Activated naive CD8-positive, alpha-beta T cell treated with anti-CD3 and anti-CD28 coated beads, Interleukin-2, amount 10 ng/mL, durations not matched to agents 7 days and 5 days (primary cell): Measurements from ENCODE around the gene TEDDM1. TPM values are rescaled to one million over a fixed set of nuclear protein-coding genes. Genes with fewer than 3 reads are reported as not detected.
A peak's percentile ranks its signal among the peaks of the same experiment; 100 is the strongest.
"Not testable (repeated sequence)": the region's sequence is repeated elsewhere in the genome, so short reads cannot be mapped to it uniquely, and the experiment has no call there.

Source experiments
- ATAC-seq: fragments of 150-1000 bp; cut with Tn5 transposase; one replicate; pipeline ENCODE4 v1.10.0; 2021; ENCODE audit warnings: low read depth, moderate library complexity
- POLR2A ChIA-PET: fragments of 350-600 bp; sonication (Branson Sonifier 250); formaldehyde crosslinking; loops from one replicate; lab custom pipeline; 2021; ENCODE audit warnings: antibody characterized with exemption; lab: Charles Lee
- DNase-seq: peaks from one replicate; pipeline ENCODE4 v3.0.0; 2021
- H3K27ac Mint-ChIP-seq: one replicate; pipeline ENCODE4 v1.8.0; 2022; ENCODE audit warnings: mild to moderate bottlenecking, mixed read lengths
- H3K27me3 Mint-ChIP-seq: one replicate; pipeline ENCODE4 v1.8.0; 2022; ENCODE audit warnings: mild to moderate bottlenecking, moderate library complexity, mixed read lengths
- H3K36me3 Mint-ChIP-seq: one replicate; pipeline ENCODE4 v1.8.0; 2021; ENCODE audit warnings: mild to moderate bottlenecking, mixed read lengths
- H3K4me1 Mint-ChIP-seq: one replicate; pipeline ENCODE4 v1.8.0; 2021; ENCODE audit warnings: mixed read lengths
- H3K4me3 Mint-ChIP-seq: one replicate; pipeline ENCODE4 v1.8.0; 2022; ENCODE audit warnings: mild to moderate bottlenecking, moderate library complexity, mixed read lengths
- H3K9me3 Mint-ChIP-seq: one replicate; pipeline ENCODE4 v1.8.0; 2021; ENCODE audit warnings: mixed read lengths
- total RNA-seq, 2 experiments: library from RNA; stranded (reverse); gene quantifications; one replicate each; pipeline ENCODE4 v1.2.3, GENCODE V29; 2021

The TEDDM1 gene
- total RNA-seq, result not detected

- peaks cover 4% of the 10 kb centered on the region for H3K9me3 Mint-ChIP-seq
- H3K4me3 Mint-ChIP-seq, result no peak within 1 kb of the TSS
- peaks cover 4% of the 10 kb centered on the region for H3K4me1 Mint-ChIP-seq
- DNase-seq (no peak), ATAC-seq (no peak)
- peaks cover 16% of the 10 kb centered on the region for H3K27me3 Mint-ChIP-seq
- POLR2A ChIA-PET, result no interaction called here
- H3K36me3 Mint-ChIP-seq, result no peaks in the 10 kb centered on the region
- no peak within 1 kb of the TSS for H3K27ac Mint-ChIP-seq
Measured at GRCh38 chr1:182400567-182400966, at the start of gene TEDDM1. TEDDM1 (minus strand) TSS chr1:182400667; CDS start chr1:182400485, 182 bp downstream.

GRCh38 chr1:182450087-182450486, 49.6 kb upstream of the TEDDM1 start, which contains the start of gene RGSL1:
RGSL1 (plus strand) TSS chr1:182450146; CDS start chr1:182450166, 20 bp downstream.
- ATAC-seq, result no peak
- POLR2A ChIA-PET, result no interaction called here
- Mint-ChIP-seq H3K27ac (no peak within 1 kb of the TSS), H3K4me1 (peaks cover 3% of the 10 kb centered on the region), H3K9me3 (no peaks in the 10 kb centered on the region), H3K27me3 (peaks cover 3% of the 10 kb centered on the region), H3K4me3 (no peak within 1 kb of the TSS), H3K36me3 (no peaks in the 10 kb centered on the region)
- DNase-seq, result no peak

- Mint-ChIP-seq H3K4me1 (peaks cover 3% of the 10 kb centered on the region), H3K9me3 (no peaks in the 10 kb centered on the region), H3K4me3 (no peak overlapping the region), H3K27ac (no peak overlapping the region), H3K36me3 (no peaks in the 10 kb centered on the region), H3K27me3 (no peaks in the 10 kb centered on the region)
- ATAC-seq, result no peak
- DNase-seq, result no peak
- POLR2A ChIA-PET, result no interaction called here
Measured at GRCh38 chr1:182447660-182448059, 47.2 kb upstream of the TEDDM1 start.

- H3K4me3 Mint-ChIP-seq, H3K9me3 Mint-ChIP-seq, POLR2A ChIA-PET, H3K27me3 Mint-ChIP-seq, H3K36me3 Mint-ChIP-seq, H3K27ac Mint-ChIP-seq, DNase-seq, ATAC-seq, H3K4me1 Mint-ChIP-seq: not testable (repeated sequence)
Measured at GRCh38 chr1:182447124-182447523, 46.7 kb upstream of the TEDDM1 start.

- no peaks in the 10 kb centered on the region for H3K27me3 Mint-ChIP-seq
- no peak overlapping the region for H3K27ac Mint-ChIP-seq
- peak; percentile 54 for ATAC-seq
Measured at GRCh38 chr1:182446033-182446669, 45.7 kb upstream of the TEDDM1 start.

GRCh38 chr1:182444497-182444896, 44.0 kb upstream of the TEDDM1 start:
- H3K36me3 Mint-ChIP-seq, result no peaks in the 10 kb centered on the region
- H3K4me1 Mint-ChIP-seq, result no peaks in the 10 kb centered on the region
- POLR2A ChIA-PET, result no interaction called here
- H3K27ac Mint-ChIP-seq, result no peak overlapping the region
- H3K27me3 Mint-ChIP-seq, result no peaks in the 10 kb centered on the region
- no peak for DNase-seq
- ATAC-seq, result no peak
- no peak overlapping the region for H3K4me3 Mint-ChIP-seq
- no peaks in the 10 kb centered on the region for H3K9me3 Mint-ChIP-seq

More at GRCh38 chr1:182446033-182446669, 45.7 kb upstream of the TEDDM1 start:
- Mint-ChIP-seq H3K4me3 (no peak overlapping the region), H3K36me3 (no peaks in the 10 kb centered on the region), H3K9me3 (no peaks in the 10 kb centered on the region), H3K4me1 (no peaks in the 10 kb centered on the region)
- DNase-seq, result no peak
- POLR2A ChIA-PET, result no interaction called here

GRCh38 chr1:182442333-182442732, 41.9 kb upstream of the TEDDM1 start:
- Mint-ChIP-seq H3K27ac (no peak overlapping the region), H3K4me3 (no peak overlapping the region), H3K36me3 (peaks cover 2% of the 10 kb centered on the region), H3K4me1 (peaks cover 3% of the 10 kb centered on the region), H3K27me3 (no peaks in the 10 kb centered on the region), H3K9me3 (peaks cover 4% of the 10 kb centered on the region)
- ATAC-seq (no peak), DNase-seq (no peak)
- POLR2A ChIA-PET, result no interaction called here

GRCh38 chr1:182441719-182442118, 41.3 kb upstream of the TEDDM1 start:
- peaks cover 2% of the 10 kb centered on the region for H3K36me3 Mint-ChIP-seq
- H3K9me3 Mint-ChIP-seq, result peaks cover 4% of the 10 kb centered on the region

GRCh38 chr1:182438326-182438725, 37.9 kb upstream of the TEDDM1 start:
- POLR2A ChIA-PET, result no interaction called here
- Mint-ChIP-seq H3K36me3 (peaks cover 2% of the 10 kb centered on the region), H3K4me3 (no peak overlapping the region), H3K27me3 (peaks cover 3% of the 10 kb centered on the region), H3K9me3 (peaks cover 4% of the 10 kb centered on the region), H3K27ac (no peak overlapping the region), H3K4me1 (peaks cover 3% of the 10 kb centered on the region)
- ATAC-seq (no peak), DNase-seq (no peak)

More at GRCh38 chr1:182441719-182442118, 41.3 kb upstream of the TEDDM1 start:
- POLR2A ChIA-PET, result no interaction called here
- Mint-ChIP-seq H3K27ac (no peak overlapping the region), H3K27me3 (peaks cover 1% of the 10 kb centered on the region), H3K4me3 (no peak overlapping the region), H3K4me1 (peaks cover 3% of the 10 kb centered on the region)
- DNase-seq (no peak), ATAC-seq (no peak)

- peaks cover 6% of the 10 kb centered on the region for H3K27me3 Mint-ChIP-seq
- H3K36me3 Mint-ChIP-seq, result peaks cover 2% of the 10 kb centered on the region
- peaks cover 4% of the 10 kb centered on the region for H3K9me3 Mint-ChIP-seq
- no peak overlapping the region for H3K27ac Mint-ChIP-seq
- ATAC-seq (no peak), DNase-seq (no peak)
- POLR2A ChIA-PET, result no interaction called here
- H3K4me1 Mint-ChIP-seq, result peaks cover 13% of the 10 kb centered on the region
- no peak overlapping the region for H3K4me3 Mint-ChIP-seq
Measured at GRCh38 chr1:182433580-182433979, 33.1 kb upstream of the TEDDM1 start.

GRCh38 chr1:182431278-182431677, 30.8 kb upstream of the TEDDM1 start:
- Mint-ChIP-seq H3K27ac (peak overlapping the region; percentile 4), H3K27me3 (peaks cover 3% of the 10 kb centered on the region), H3K4me1 (peaks cover 10% of the 10 kb centered on the region), H3K4me3 (no peak overlapping the region), H3K36me3 (no peaks in the 10 kb centered on the region), H3K9me3 (no peaks in the 10 kb centered on the region)
- DNase-seq (no peak), ATAC-seq (no peak)
- POLR2A ChIA-PET, result interaction anchor here (1.0 kb wide), 1 partner anchor 360 kb away, joined by 3 read pairs; no protein-coding TSS in a partner anchor

- POLR2A ChIA-PET, result interaction anchor here (1.0 kb wide), 1 partner anchor 360 kb away, joined by 3 read pairs; no protein-coding TSS in a partner anchor
- Mint-ChIP-seq H3K9me3 (no peaks in the 10 kb centered on the region), H3K4me3 (peak overlapping the region; percentile 48), H3K27me3 (peaks cover 3% of the 10 kb centered on the region), H3K36me3 (no peaks in the 10 kb centered on the region), H3K4me1 (peaks cover 10% of the 10 kb centered on the region), H3K27ac (peak overlapping the region; percentile 75)
- DNase-seq, result no peak
- ATAC-seq, result peak; percentile 87
Measured at GRCh38 chr1:182430263-182431068, 30.0 kb upstream of the TEDDM1 start.

GRCh38 chr1:182428043-182428442, 27.6 kb upstream of the TEDDM1 start:
- Mint-ChIP-seq H3K4me3 (no peak overlapping the region), H3K27me3 (peaks cover 3% of the 10 kb centered on the region), H3K4me1 (peaks cover 10% of the 10 kb centered on the region), H3K36me3 (no peaks in the 10 kb centered on the region), H3K9me3 (no peaks in the 10 kb centered on the region), H3K27ac (no peak overlapping the region)
- POLR2A ChIA-PET, result no interaction called here
- DNase-seq (no peak), ATAC-seq (no peak)
